Left lobe of liver (tissue), 2 donors: ENCODE measurements around the gene ATP2A3. TPM values are rescaled to one million over a fixed set of nuclear protein-coding genes. Genes with fewer than 3 reads are reported as not detected.
A peak's percentile ranks its signal among the peaks of the same experiment; 100 is the strongest.

ENCODE experiments used
- ATAC-seq: fragments of 200-7000 bp; cut with Tn5 transposase; one replicate; pipeline ENCODE4 v1.9.1; 2020; ENCODE audit warnings: mild to moderate bottlenecking, moderate library complexity
- DNase-seq: peaks from one replicate; pipeline ENCODE4 v3.0.0-alpha.2; 2020; ENCODE audit warnings: low spot score
- total RNA-seq: library from RNA; stranded (reverse); gene quantifications from one replicate; pipeline ENCODE4 v1.2.1, GENCODE V29; 2021
- donor health status: DM: no; HTN: no; CAD: no; lungs with moderate emphysema.
- donor health status: DM: no; HTN: yes; CAD: no.

Gene ATP2A3
- total RNA-seq, 1 donor from 2014 or later, result 3.9 TPM

DNA sequence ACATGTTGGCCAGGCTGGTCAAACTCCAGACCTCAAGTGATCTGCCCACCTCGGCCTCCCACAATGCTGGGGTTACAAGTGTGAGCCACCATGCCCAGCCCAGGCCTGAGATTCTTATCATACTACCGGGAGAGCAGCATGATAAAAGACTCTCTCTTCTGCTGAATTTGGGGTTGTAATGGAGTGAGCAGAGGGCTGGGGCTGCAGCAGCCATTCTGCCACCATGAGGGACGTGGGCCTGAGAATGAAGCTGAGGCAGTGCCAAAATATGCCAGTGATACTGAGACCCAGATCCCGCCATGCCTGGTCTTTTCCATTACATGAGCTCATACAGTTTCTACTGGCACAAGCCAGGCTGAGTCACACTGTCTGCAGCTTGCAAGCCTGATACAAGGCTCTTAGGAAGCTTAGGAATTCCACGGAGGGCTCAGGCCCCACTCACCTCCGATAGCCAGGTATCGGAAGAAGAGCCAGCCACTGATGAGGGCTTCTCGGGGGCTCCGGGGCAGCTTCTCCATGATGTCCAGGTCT lies 28.3 kb downstream of the ATP2A3 start:
- no peak for ATAC-seq
- DNase-seq, result no peak

GRCh38 chr17:3935140-3935542 lies 29.1 kb downstream of the ATP2A3 start:
- DNase-seq (peak; percentile 81), ATAC-seq (peak; percentile 99)

- ATAC-seq (no peak), DNase-seq (no peak)
Measured at GRCh38 chr17:3929764-3930163, 34.5 kb downstream of the ATP2A3 start.

DNA sequence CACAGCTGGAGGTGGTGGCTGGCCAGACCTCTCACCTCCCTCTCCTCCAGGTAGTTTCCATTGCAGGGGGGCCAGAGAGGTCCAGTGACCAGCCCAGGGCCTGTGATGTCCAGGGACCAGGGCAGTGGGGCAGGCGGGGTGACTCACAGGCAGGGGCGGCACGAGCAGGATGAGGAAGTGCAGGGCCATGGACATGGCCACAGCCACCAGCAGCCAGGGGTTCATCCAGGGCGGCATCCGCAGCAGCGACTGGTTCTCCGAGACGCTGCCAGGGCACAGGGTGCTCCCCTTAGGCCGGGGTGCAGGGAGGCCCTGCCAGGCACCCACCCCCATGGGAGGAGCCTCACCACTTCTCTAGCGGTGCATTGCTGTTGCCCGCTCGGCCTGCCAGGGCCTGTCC lies 35.1 kb downstream of the ATP2A3 start:
- DNase-seq (no peak), ATAC-seq (no peak)

DNA sequence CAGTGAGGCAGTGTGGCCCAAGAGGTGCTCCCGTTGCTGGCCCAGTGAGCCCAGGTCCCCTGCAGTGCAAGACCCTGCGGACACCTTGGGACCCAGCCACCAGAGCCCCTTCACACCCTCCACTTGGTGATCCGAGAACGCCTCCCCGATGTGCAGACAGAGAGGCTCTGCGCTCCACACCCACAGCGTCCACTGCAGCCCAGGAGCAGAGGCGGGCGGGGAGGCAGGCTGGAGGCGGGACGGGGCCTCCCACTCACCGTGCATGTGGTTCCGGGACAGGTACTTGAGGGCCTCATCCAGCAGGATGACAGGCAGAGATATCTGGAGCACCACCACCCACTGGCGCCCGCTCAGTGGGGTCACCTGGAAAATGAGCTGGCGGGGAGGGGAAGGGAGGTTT lies 35.8 kb downstream of the ATP2A3 start:
- ATAC-seq, result no peak
- DNase-seq, result no peak

- no peak for ATAC-seq
- DNase-seq, result no peak
Measured at GRCh38 chr17:3927628-3928340, 36.5 kb downstream of the ATP2A3 start.

- ATAC-seq, result no peak
Measured at GRCh38 chr17:3926860-3927627, 37.2 kb downstream of the ATP2A3 start.

DNA sequence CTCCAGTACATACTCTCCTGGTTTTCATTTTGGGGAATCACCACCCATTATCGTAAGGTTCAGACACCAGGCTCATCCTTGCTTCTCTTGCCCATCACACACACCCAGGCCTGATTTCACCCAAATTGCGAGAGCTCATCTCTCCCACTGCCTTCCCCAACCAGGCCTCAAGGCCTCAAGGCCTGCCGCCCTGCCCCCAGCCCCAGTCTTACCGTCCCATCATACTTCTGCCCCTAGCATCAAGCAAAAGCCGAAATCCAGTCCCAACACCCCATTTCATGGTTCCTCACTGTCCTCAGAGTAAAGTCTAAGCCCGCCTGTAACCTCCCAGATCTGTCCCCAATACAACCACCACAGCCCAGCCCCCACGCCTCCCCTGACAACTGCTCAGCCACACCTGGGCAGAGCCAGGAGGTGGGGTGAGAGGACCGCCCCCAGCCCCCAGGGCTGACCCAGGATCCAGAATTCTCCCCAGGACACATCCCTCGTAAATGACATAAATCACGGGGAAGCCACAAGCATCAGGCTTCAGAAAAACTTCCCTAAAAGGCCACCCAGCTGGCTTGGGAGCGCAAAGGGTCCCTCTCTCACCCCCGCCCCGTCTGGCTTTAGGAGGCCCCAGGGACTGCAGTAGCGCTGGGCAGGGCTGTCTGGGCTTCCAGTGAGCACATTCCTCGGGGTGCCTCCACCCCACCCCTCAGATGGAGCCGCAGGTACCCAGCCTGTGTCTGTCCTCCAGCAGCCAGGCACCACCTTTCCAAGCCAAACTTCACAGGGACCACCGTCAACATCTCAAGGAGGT lies 38.4 kb downstream of the ATP2A3 start:
- DNase-seq (no peak), ATAC-seq (no peak)

More at GRCh38 chr17:3926860-3927627, 37.2 kb downstream of the ATP2A3 start:
- DNase-seq, result no peak

GRCh38 chr17:3924512-3925350 lies 39.5 kb downstream of the ATP2A3 start:
- DNase-seq (no peak), ATAC-seq (peak; percentile 24)

DNA sequence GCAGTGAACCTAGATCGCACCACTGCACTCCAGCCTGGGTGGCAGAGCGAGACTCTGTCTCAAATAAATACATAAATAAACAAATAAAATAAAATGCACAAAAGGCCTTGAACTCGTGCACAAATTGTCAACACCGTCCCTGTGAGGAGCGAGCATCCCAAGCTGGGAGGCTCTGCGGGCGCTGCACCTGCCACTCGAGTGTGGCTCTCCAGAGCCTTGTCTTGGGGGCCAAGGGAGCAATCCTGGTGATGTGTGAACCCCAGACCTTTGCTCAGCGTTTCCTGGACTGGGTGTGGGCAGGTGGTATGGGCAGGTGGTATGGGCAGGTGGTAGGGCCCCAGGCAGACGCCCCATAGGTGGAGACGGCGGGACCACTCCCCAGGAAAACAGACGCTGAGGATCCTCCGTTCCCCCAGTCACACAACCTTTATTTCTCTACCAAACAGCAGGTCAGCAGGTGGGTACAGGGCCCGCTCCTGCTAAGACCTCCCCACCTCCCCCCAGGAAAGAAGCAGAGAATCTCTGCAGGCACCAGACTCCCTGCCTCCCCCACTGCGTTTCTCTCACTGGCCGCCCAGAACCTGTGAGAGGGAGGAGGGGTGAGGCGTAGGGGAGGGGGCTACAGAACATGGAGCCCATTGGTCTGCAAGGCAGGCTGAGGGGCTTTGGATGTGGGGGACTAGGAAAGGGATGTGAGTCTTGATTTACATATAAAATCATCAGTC lies 40.6 kb downstream of the ATP2A3 start:
- ATAC-seq, result no peak
- DNase-seq, result no peak

GRCh38 chr17:3922765-3923164 lies 41.5 kb downstream of the ATP2A3 start:
- DNase-seq, result no peak
- no peak for ATAC-seq

DNA sequence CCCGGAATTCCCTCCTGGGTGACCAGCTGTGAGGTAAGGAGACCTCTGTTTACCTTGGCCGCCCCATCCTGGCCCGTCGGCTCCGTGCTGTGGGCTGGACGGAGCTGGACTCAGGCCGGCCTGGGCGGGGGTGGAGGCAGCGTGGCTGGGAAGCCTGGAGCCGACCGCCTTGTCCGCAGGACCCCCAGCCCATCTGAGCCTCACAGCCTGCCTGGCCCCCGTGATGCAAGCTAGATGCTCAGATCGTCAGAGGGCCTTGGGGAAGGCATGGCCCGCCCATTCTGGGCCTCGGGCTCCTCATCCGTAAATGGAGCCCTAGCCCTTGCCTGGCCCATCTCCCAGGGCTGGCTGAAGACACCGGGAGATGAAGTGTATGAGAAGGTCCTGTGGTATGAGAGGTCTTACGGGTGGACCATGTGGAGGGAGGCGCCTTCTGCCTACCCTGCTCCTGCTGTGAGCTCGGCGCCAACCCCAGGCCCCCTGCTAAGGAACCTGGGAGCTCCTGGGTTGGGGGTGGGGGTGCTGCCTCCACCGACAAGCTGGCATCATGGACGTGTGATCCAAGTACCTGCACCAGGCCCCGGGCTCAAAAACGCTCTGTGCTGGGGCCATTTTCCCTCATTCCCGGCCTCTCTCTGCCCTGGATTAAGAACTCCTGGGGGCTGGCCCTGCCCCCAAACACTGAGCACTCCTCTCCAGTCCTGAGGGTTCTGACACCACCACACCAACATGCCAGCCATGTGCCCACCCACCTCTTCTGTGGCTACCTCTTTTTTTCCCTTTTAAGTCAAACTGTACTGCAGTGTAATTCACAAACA lies 42.5 kb downstream of the ATP2A3 start:
- DNase-seq (no peak), ATAC-seq (no peak)

GRCh38 chr17:3921006-3921405 lies 43.2 kb downstream of the ATP2A3 start:
- ATAC-seq (no peak), DNase-seq (no peak)

DNA sequence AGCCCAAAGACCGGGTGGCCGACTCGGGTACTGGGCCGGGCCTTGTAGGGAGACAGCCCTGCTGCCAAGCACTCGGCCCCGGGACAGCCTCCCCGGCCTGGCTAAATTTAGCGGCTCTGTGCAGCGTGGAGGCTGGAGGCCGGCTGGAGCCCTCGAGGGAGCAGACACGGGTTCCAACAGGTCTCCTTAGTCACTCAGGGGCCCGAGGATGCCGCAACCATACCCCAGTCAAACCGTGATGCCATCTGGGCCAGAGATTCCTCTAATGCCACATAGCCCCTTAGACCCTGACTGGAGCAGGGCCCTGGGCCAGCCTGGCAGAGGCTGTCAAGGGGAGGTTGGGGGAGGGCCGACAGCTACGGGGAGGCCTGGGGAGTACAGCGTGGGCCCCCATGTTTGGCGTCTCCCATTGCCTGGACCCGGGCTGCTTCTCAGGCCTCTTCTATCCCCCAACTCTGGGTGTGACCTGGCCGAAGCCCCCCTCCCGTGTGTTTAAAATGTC lies 45.1 kb downstream of the ATP2A3 start:
- no peak for DNase-seq
- no peak for ATAC-seq

GRCh38 chr17:3918372-3919122 lies 45.7 kb downstream of the ATP2A3 start:
- ATAC-seq, result no peak
- no peak for DNase-seq

- ATAC-seq, result peak; percentile 27
- no peak for DNase-seq
Measured at GRCh38 chr17:3917391-3917931, 46.8 kb downstream of the ATP2A3 start.

GRCh38 chr17:3916825-3917224 lies 47.4 kb downstream of the ATP2A3 start:
- ATAC-seq, result no peak

More at GRCh38 chr17:3916825-3917224, 47.4 kb downstream of the ATP2A3 start:
- DNase-seq, result no peak
